ENCODE results near the gene LARGE1.

- no peak for TF ChIP-seq ZNF583 (CRISPR knock-in tag; IDR thresholded peaks at IDR 0.05)
- TF ChIP-seq YY1 (IDR thresholded peaks at IDR 0.05; ENCODE audit: borderline replicate concordance in 1 of 3, control insufficient read depth in 1 of 3, extremely low read depth in 1 of 3, insufficient read depth in 3 of 3, insufficient read length in 1 of 3, insufficient replicate concordance in 2 of 3, low read depth in 1 of 3, low read length in 2 of 3) = no peak
- no peak for TF ChIP-seq POLR2AphosphoS5 (IDR thresholded peaks at IDR 0.05; ENCODE audit: control insufficient read depth, insufficient read depth, low read depth, low read length)
- no peak for TF ChIP-seq RAD21 (CRISPR knock-in tag; conservative IDR thresholded peaks at IDR 0.05 in 1 of 2, IDR thresholded peaks at IDR 0.05 in 1 of 2)
- no peak for TF ChIP-seq FOXO4 (CRISPR knock-in tag; IDR thresholded peaks at IDR 0.05)
- TF ChIP-seq POLR2A (conservative IDR thresholded peaks at IDR 0.05) = no peak
- TF ChIP-seq FOXJ3 (CRISPR knock-in tag; IDR thresholded peaks at IDR 0.05) = no peak
- no peak for TF ChIP-seq ZBTB40 (IDR thresholded peaks at IDR 0.05)
- no peak for TF ChIP-seq ZBTB40 (CRISPR knock-in tag; IDR thresholded peaks at IDR 0.05)
- TF ChIP-seq, protein P1, sequence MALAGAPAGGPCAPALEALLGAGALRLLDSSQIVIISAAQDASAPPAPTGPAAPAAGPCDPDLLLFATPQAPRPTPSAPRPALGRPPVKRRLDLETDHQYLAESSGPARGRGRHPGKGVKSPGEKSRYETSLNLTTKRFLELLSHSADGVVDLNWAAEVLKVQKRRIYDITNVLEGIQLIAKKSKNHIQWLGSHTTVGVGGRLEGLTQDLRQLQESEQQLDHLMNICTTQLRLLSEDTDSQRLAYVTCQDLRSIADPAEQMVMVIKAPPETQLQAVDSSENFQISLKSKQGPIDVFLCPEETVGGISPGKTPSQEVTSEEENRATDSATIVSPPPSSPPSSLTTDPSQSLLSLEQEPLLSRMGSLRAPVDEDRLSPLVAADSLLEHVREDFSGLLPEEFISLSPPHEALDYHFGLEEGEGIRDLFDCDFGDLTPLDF (CRISPR knock-in tag; IDR thresholded peaks at IDR 0.05) = no peak
- no peak for TF ChIP-seq FOXM1 (IDR thresholded peaks at IDR 0.05; ENCODE audit: low read depth)
- no peak for TF ChIP-seq FOXM1 (CRISPR knock-in tag; IDR thresholded peaks at IDR 0.05; ENCODE audit: low read depth)
- TF ChIP-seq, protein P2, sequence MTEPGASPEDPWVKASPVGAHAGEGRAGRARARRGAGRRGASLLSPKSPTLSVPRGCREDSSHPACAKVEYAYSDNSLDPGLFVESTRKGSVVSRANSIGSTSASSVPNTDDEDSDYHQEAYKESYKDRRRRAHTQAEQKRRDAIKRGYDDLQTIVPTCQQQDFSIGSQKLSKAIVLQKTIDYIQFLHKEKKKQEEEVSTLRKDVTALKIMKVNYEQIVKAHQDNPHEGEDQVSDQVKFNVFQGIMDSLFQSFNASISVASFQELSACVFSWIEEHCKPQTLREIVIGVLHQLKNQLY (CRISPR knock-in tag; conservative IDR thresholded peaks at IDR 0.05) = no peak
- no peak for TF ChIP-seq GATA2 (CRISPR knock-in tag; IDR thresholded peaks at IDR 0.05)
- no peak for TF ChIP-seq CBX2 (IDR thresholded peaks at IDR 0.05; ENCODE audit: insufficient read depth, low read length, poor library complexity, severe bottlenecking)
Measured at GRCh38 chr22:33879796-33880195, 40.5 kb downstream of the LARGE1 start.

Measured in K562 (cell line).